Sciatic nerve (tissue), 2 donors: Measurements from ENCODE around the gene RNF213. TPM values are rescaled to one million over a fixed set of nuclear protein-coding genes. Genes with fewer than 3 reads are reported as not detected.
A peak's percentile ranks its signal among the peaks of the same experiment; 100 is the strongest.
"Not testable (repeated sequence)": the region's sequence is repeated elsewhere in the genome, so short reads cannot be mapped to it uniquely, and the experiment has no call there.

Source experiments
- ATAC-seq: fragments of 200-7000 bp; cut with Tn5 transposase; one replicate; pipeline ENCODE4 v1.9.1; 2020; ENCODE audit warnings: mild to moderate bottlenecking, moderate library complexity
- DNase-seq: peaks from one replicate; pipeline ENCODE4 v3.0.0-alpha.2; 2020; ENCODE audit warnings: low spot score
- intact Hi-C: fragments of 100-400 bp; cut with DNase I; formaldehyde crosslinking; loops from one replicate; pipeline ENCODE4 v1.14.2; 2022
- total RNA-seq: library from RNA; stranded (reverse); fragmentation: NEBNext Ultra II Directional; extraction: Animal tissue kit (Norgen Biotek cat#: 25700); gene quantifications from one replicate; pipeline ENCODE4 v1.2.1, GENCODE V29; 2021
- donor health status: DM: no; HTN: no; CAD: no.
- donor health status: DM: no; HTN: no; CAD: no.

Gene RNF213
- total RNA-seq, 1 donor from 2014 or later, result 178 TPM

- ATAC-seq (no peak), DNase-seq (peak; percentile 27)
- intact Hi-C loops, result no loop called here
Observed at GRCh38 chr17:80307994-80308691, 47.5 kb downstream of the RNF213 start.

GRCh38 chr17:80308692-80309517 is 48.3 kb downstream of the RNF213 start:
- ATAC-seq (no peak), DNase-seq (peak; percentile 30)
- intact Hi-C loops, result no loop called here

- intact Hi-C loops, result no loop called here
- no peak for ATAC-seq
- DNase-seq, result peak; percentile 34
Observed at GRCh38 chr17:80311216-80311827, 50.7 kb downstream of the RNF213 start.

- no peak for ATAC-seq
- peak; percentile 21 for DNase-seq
- intact Hi-C loops, result no loop called here
Observed at GRCh38 chr17:80312621-80313135, 52.0 kb downstream of the RNF213 start.

- intact Hi-C loops, result no loop called here
- DNase-seq, result peak; percentile 22
- no peak for ATAC-seq
Observed at GRCh38 chr17:80313160-80313829, 52.6 kb downstream of the RNF213 start.

GRCh38 chr17:80313946-80314345 is 53.3 kb downstream of the RNF213 start:
- intact Hi-C loops, DNase-seq, ATAC-seq: not testable (repeated sequence)

- ATAC-seq (no peak), DNase-seq (no peak)
- intact Hi-C loops, result no loop called here
Observed at GRCh38 chr17:80315517-80316182, 55.0 kb downstream of the RNF213 start.

- DNase-seq (peak; percentile 43), ATAC-seq (peak; percentile 32)
- intact Hi-C loops, result no loop called here
Observed at GRCh38 chr17:80316431-80316830, 55.8 kb downstream of the RNF213 start.

GRCh38 chr17:80316927-80317705 is 56.5 kb downstream of the RNF213 start:
- intact Hi-C loops, result no loop called here
- ATAC-seq (peak; percentile 20), DNase-seq (peak; percentile 65)

- intact Hi-C loops, result no loop called here
- ATAC-seq, result no peak
Observed at GRCh38 chr17:80317706-80317980, 57.0 kb downstream of the RNF213 start.

GRCh38 chr17:80318166-80318565 is 57.5 kb downstream of the RNF213 start:
- intact Hi-C loops, result no loop called here
- ATAC-seq (no peak), DNase-seq (peak; percentile 42)

More at GRCh38 chr17:80317706-80317980, 57.0 kb downstream of the RNF213 start:
- DNase-seq, result no peak

GRCh38 chr17:80319262-80319998 is 58.8 kb downstream of the RNF213 start:
- ATAC-seq (no peak), DNase-seq (peak; percentile 42)
- intact Hi-C loops, result no loop called here

- ATAC-seq, result no peak
- intact Hi-C loops, result no loop called here
Observed at GRCh38 chr17:80319999-80320344, 59.3 kb downstream of the RNF213 start.

GRCh38 chr17:80320496-80320895 is 59.8 kb downstream of the RNF213 start:
- DNase-seq (peak; percentile 8), ATAC-seq (no peak)
- intact Hi-C loops, result no loop called here

More at GRCh38 chr17:80319999-80320344, 59.3 kb downstream of the RNF213 start:
- no peak for DNase-seq

GRCh38 chr17:80322864-80323263 is 62.2 kb downstream of the RNF213 start:
- intact Hi-C loops, result no loop called here
- ATAC-seq, result no peak
- no peak for DNase-seq

- intact Hi-C loops, result no loop called here
- DNase-seq (no peak), ATAC-seq (no peak)
Observed at GRCh38 chr17:80323982-80324381, 63.3 kb downstream of the RNF213 start.

- no peak for DNase-seq
- no peak for ATAC-seq
- intact Hi-C loops, result no loop called here
Observed at GRCh38 chr17:80327518-80327917, 66.9 kb downstream of the RNF213 start.
